B cell (primary cell): ENCODE measurements around the gene ARHGAP22. TPM values are rescaled to one million over a fixed set of nuclear protein-coding genes. Genes with fewer than 3 reads are reported as not detected.

ENCODE experiments used
- ATAC-seq: fragments of 200-7000 bp; cut with Tn5 transposase; one replicate; pipeline ENCODE4 v1.10.0; 2021; ENCODE audit warnings: low read depth, mild to moderate bottlenecking, moderate number of reproducible peaks, moderate library complexity
- CTCF ChIA-PET: fragments of 350-600 bp; sonication (Branson Sonifier 250); formaldehyde crosslinking; loops from one replicate; lab custom pipeline; 2021; ENCODE audit warnings: antibody characterized with exemption, inconsistent platforms; lab: Charles Lee
- POLR2A ChIA-PET: fragments of 350-600 bp; sonication (Branson Sonifier 250); formaldehyde crosslinking; loops from one replicate; lab custom pipeline; 2021; ENCODE audit warnings: antibody characterized with exemption; lab: Charles Lee
- DNase-seq: peaks from one replicate; pipeline ENCODE4 v3.0.0; 2013
- H2AFZ ChIP-seq: 2 replicates; pipeline ENCODE4 v1.6.1; 2012; ENCODE audit warnings: mild to moderate bottlenecking, low read depth, low read length; ENCODE audit not compliant: insufficient read depth, poor library complexity, severe bottlenecking
- H3K27ac ChIP-seq, 2 donors: 1 replicate in 1 of 2; 2 replicates in 1 of 2; pipeline ENCODE4 v1.5.1; 2012 to 2013; ENCODE audit warnings: low read length in 2 of 2, mild to moderate bottlenecking in 2 of 2, moderate library complexity in 1 of 2
- H3K27me3 ChIP-seq, 4 experiments: fragments of 200-600 bp in 1 of 4; sonication (generic) in 1 of 4; replicated peaks in 1 of 4; 1 replicate in 2 of 4; 2 replicates in 2 of 4; pipeline versions ENCODE4 v1.6.1 to v1.7.0; 2013 to 2016; ENCODE audit warnings: low read length in 3 of 4, mild to moderate bottlenecking in 2 of 4, mixed read lengths in 1 of 4, moderate library complexity in 1 of 4; ENCODE audit not compliant: insufficient read depth in 4 of 4, control insufficient read depth in 3 of 4; ENCODE audit errors: control extremely low read depth in 1 of 4
- H3K36me3 ChIP-seq, 2 experiments: replicated peaks in 1 of 2; 1 replicate in 1 of 2; 2 replicates in 1 of 2; pipeline versions ENCODE4 v1.6.1 to v1.7.1; 2013; ENCODE audit warnings: low read length in 1 of 2; ENCODE audit not compliant: insufficient read depth in 2 of 2, control insufficient read depth in 1 of 2; ENCODE audit errors: control extremely low read depth in 1 of 2, extremely low read depth in 1 of 2
- H3K4me1 ChIP-seq, 2 donors: fragments of 200-600 bp in 1 of 2; sonication (generic) in 1 of 2; 1 replicate in 1 of 2; 2 replicates in 1 of 2; pipeline versions ENCODE4 v1.5.1 to v1.6.1; 2013 to 2017; ENCODE audit warnings: low read length in 2 of 2; ENCODE audit not compliant: control insufficient read depth in 2 of 2, insufficient read depth in 2 of 2
- H3K4me2 ChIP-seq: replicated peaks from 2 replicates; pipeline ENCODE3; 2012; ENCODE audit warnings: mild to moderate bottlenecking, low read depth, low read length; ENCODE audit not compliant: poor library complexity, severe bottlenecking
- H3K4me3 ChIP-seq, 5 experiments: fragments of 200-600 bp in 1 of 5; sonication (generic) in 1 of 5; 1 replicate in 3 of 5; 2 replicates in 2 of 5; pipeline versions ENCODE4 v1.5.1 to v1.7.0; 2011 to 2016; ENCODE audit warnings: low read length in 4 of 5, mild to moderate bottlenecking in 4 of 5, low read depth in 2 of 5, control low read depth in 1 of 5, moderate library complexity in 1 of 5; ENCODE audit not compliant: insufficient read depth in 1 of 5; ENCODE audit errors: control extremely low read depth in 1 of 5, extremely low read depth in 1 of 5
- H3K79me2 ChIP-seq: fragments of 200-600 bp; sonication (generic); one replicate; pipeline ENCODE4 v1.6.0; 2016; ENCODE audit warnings: low read length; ENCODE audit not compliant: control insufficient read depth, insufficient read depth
- H3K9ac ChIP-seq: fragments of 200-600 bp; sonication (generic); 2 replicates; pipeline ENCODE4 v1.6.1; 2017; ENCODE audit warnings: mild to moderate bottlenecking, low read length, moderate library complexity
- H3K9me3 ChIP-seq, 3 donors: one replicate each; pipeline versions ENCODE4 v1.6.1 to v1.7.1; 2013; ENCODE audit warnings: low read length in 2 of 3; ENCODE audit not compliant: control insufficient read depth in 2 of 3, insufficient read depth in 1 of 3; ENCODE audit errors: control extremely low read depth in 1 of 3
- H4K20me1 ChIP-seq: 2 replicates; pipeline ENCODE4 v1.6.0; 2012; ENCODE audit warnings: mild to moderate bottlenecking, low read length; ENCODE audit not compliant: insufficient read depth, control insufficient read depth, poor library complexity, severe bottlenecking
- H3K27ac Mint-ChIP-seq: one replicate; pipeline ENCODE4 v1.8.0; 2021; ENCODE audit warnings: mixed read lengths
- H3K27me3 Mint-ChIP-seq: one replicate; pipeline ENCODE4 v1.8.0; 2021; ENCODE audit warnings: mixed read lengths
- H3K4me1 Mint-ChIP-seq: one replicate; pipeline ENCODE4 v1.8.0; 2021; ENCODE audit warnings: mixed read lengths
- H3K4me3 Mint-ChIP-seq: one replicate; pipeline ENCODE4 v1.8.0; 2021; ENCODE audit warnings: mixed read lengths
- H3K9me3 Mint-ChIP-seq: one replicate; pipeline ENCODE4 v1.8.0; 2022; ENCODE audit warnings: mixed read lengths; ENCODE audit not compliant: insufficient read depth
- EZH2 ChIP-seq: IDR thresholded peaks from 2 replicates; pipeline ENCODE4 v1.6.1; 2012; ENCODE audit warnings: borderline replicate concordance, low read depth, mild to moderate bottlenecking, moderate library complexity, low read length; ENCODE audit not compliant: insufficient read depth, poor library complexity, severe bottlenecking
- WGBS: methylation state at CpG from one replicate; pipeline ENCODE4 v1.1.5; 2013; ENCODE audit warnings: missing lambda C conversion rate; ENCODE audit not compliant: insufficient coverage; 5-methylcytosine and 5-hydroxymethylcytosine counted together
- intact Hi-C: fragments of 100-400 bp; cut with micrococcal nuclease; formaldehyde crosslinking; loops from one replicate; pipeline ENCODE4 v1.10.0; 2022
- polyA plus RNA-seq: library from polyadenylated mRNA; depleted of rRNA; stranded (reverse); fragments of >200 nt; gene quantifications from 2 replicates; pipeline ENCODE4 v1.2.3, GENCODE V29; 2012
- total RNA-seq, 2 donors: library from RNA; stranded (reverse); fragments of 120-200 nt in 1 of 2; gene quantifications; 1 replicate in 1 of 2; 2 replicates in 1 of 2; pipeline versions ENCODE4 v1.2.3 to v1.2.4, GENCODE V29; 2013 to 2022
- TF ChIP-seq, protein P1 (sequence below): fragments of 200-600 bp; IDR thresholded peaks from one replicate; pipeline ENCODE4 v1.8.0; 2022; ENCODE audit warnings: antibody characterized with exemption, mild to moderate bottlenecking

Gene ARHGAP22
- total and polyA plus RNA-seq, 2 donors (not counting 1 experiment from before 2014, with no cell fraction given) = 1.9 to 2.0 TPM

DNA sequence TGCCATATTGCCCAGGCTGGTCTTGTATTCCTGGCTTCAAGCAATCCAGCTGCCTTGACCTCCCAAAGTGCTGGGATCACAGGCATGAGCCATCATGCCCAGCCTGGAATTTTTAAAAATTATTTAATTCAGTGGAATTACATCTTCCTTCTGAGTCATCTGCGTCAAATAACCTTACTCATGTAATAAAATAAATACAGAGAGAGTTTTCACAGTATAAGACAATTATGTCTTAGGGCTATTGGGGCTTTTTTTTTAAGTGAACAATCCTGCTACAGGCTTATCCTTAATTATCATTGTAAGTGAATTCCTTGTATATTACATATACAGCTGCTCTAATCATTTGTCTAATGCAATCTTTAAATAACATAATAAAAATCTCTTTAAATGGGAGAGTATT is 190.1 kb downstream of the ARHGAP22 start:
- no peaks in the 10 kb centered on the region for H3K27me3 Mint-ChIP-seq
- ChIA-PET CTCF (no interaction called here), POLR2A (no interaction called here)
- H3K4me2 ChIP-seq = no peak overlapping the region
- H3K4me3 ChIP-seq = no peak overlapping the region
- no CpG with 5 or more reads among the region's 1 CpG for WGBS
- H3K9me3 Mint-ChIP-seq = peaks cover 6% of the 10 kb centered on the region
- no peak overlapping the region for H3K27ac Mint-ChIP-seq
- H3K27me3 ChIP-seq = no peaks in the 10 kb centered on the region
- ATAC-seq = no peak
- H2AFZ ChIP-seq = no peak overlapping the region
- H4K20me1 ChIP-seq = no peaks in the 10 kb centered on the region
- DNase-seq = no peak
- no peaks in the 10 kb centered on the region for H3K79me2 ChIP-seq
- peaks cover 0 to 23% of the 10 kb centered on the region in 2 experiments for H3K36me3 ChIP-seq
- no peak overlapping the region for H3K9ac ChIP-seq
- no peaks in the 10 kb centered on the region for H3K4me1 ChIP-seq
- no peak overlapping the region for H3K4me3 Mint-ChIP-seq
- intact Hi-C loops = no loop called here
- H3K4me1 Mint-ChIP-seq = no peaks in the 10 kb centered on the region
- no peak overlapping the region for H3K27ac ChIP-seq
- no peak for TF ChIP-seq EZH2
- TF ChIP-seq, protein P1, sequence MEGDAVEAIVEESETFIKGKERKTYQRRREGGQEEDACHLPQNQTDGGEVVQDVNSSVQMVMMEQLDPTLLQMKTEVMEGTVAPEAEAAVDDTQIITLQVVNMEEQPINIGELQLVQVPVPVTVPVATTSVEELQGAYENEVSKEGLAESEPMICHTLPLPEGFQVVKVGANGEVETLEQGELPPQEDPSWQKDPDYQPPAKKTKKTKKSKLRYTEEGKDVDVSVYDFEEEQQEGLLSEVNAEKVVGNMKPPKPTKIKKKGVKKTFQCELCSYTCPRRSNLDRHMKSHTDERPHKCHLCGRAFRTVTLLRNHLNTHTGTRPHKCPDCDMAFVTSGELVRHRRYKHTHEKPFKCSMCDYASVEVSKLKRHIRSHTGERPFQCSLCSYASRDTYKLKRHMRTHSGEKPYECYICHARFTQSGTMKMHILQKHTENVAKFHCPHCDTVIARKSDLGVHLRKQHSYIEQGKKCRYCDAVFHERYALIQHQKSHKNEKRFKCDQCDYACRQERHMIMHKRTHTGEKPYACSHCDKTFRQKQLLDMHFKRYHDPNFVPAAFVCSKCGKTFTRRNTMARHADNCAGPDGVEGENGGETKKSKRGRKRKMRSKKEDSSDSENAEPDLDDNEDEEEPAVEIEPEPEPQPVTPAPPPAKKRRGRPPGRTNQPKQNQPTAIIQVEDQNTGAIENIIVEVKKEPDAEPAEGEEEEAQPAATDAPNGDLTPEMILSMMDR = no peak
- peaks cover 0 to 8% (median 4%) of the 10 kb centered on the region in 3 donors for H3K9me3 ChIP-seq

GRCh38 chr10:48414160-48414559 is 190.7 kb downstream of the ARHGAP22 start:
- Histone ChIP-seq H3K4me2 (no peak overlapping the region), H3K4me3 (no peak overlapping the region), H3K27me3 (no peaks in the 10 kb centered on the region), H3K27ac (no peak overlapping the region), H3K79me2 (no peaks in the 10 kb centered on the region), H3K9me3 (peaks cover 0 to 8% (median 4%) of the 10 kb centered on the region in 3 donors), H4K20me1 (no peaks in the 10 kb centered on the region), H2AFZ (no peak overlapping the region), H3K9ac (no peak overlapping the region), H3K4me1 (no peaks in the 10 kb centered on the region), H3K36me3 (peaks cover 0 to 23% of the 10 kb centered on the region in 2 experiments)
- Mint-ChIP-seq H3K27ac (no peak overlapping the region), H3K4me3 (no peak overlapping the region), H3K4me1 (no peaks in the 10 kb centered on the region), H3K9me3 (peaks cover 6% of the 10 kb centered on the region), H3K27me3 (no peaks in the 10 kb centered on the region)
- intact Hi-C loops = no loop called here
- WGBS = 100% methylated on average over 1 of the region's 1 CpG
- DNase-seq = no peak
- ChIA-PET POLR2A (no interaction called here), CTCF (interaction anchor here (0.7 kb wide), 1 partner anchor 481 kb away, joined by 5 read pairs; no protein-coding TSS in a partner anchor)
- no peak for TF ChIP-seq EZH2
- TF ChIP-seq, protein P1 = no peak
- ATAC-seq = no peak
